ENCODE measurements around the gene ATG101. TPM values are rescaled to one million over a fixed set of nuclear protein-coding genes. Genes with fewer than 3 reads are reported as not detected.
A peak's percentile ranks its signal among the peaks of the same experiment; 100 is the strongest.

ATG101 gene
- total and polyA plus RNA-seq, 4 donors: 12.9 to 31.8 (median 29.4) TPM

- Histone ChIP-seq H3K9ac (ENCODE audit: low read depth in 1 of 2, low read length in 2 of 2) (no peak overlapping the region), H3K4me1 (ENCODE audit: control insufficient read depth in 4 of 4, insufficient read depth in 4 of 4, low read length in 3 of 4) (peaks cover 10 to 49% (median 39%) of the 10 kb centered on the region in 4 donors), H3K27ac (ENCODE audit: low read depth in 1 of 2, low read length in 2 of 2) (no peak overlapping the region), H3K27me3 (ENCODE audit: control insufficient read depth in 4 of 4, insufficient read depth in 4 of 4, low read length in 3 of 4) (no peaks in the 10 kb centered on the region), H3K9me3 (ENCODE audit: control insufficient read depth in 4 of 4, low read length in 3 of 4) (no peaks in the 10 kb centered on the region), H3K36me3 (ENCODE audit: control insufficient read depth in 4 of 4, insufficient read depth in 3 of 4, low read depth in 1 of 4, low read length in 3 of 4) (no peaks in the 10 kb centered on the region), H3K4me3 (ENCODE audit: low read depth in 1 of 3, low read length in 3 of 3) (no peak overlapping the region)
- TF ChIP-seq EGR1 (IDR thresholded peaks at IDR 0.05; ENCODE audit: low read depth in 2 of 2) (no peak), JUND (IDR thresholded peaks at IDR 0.05) (no peak), RAD21 (IDR thresholded peaks at IDR 0.05) (no peak), YY1 (IDR thresholded peaks at IDR 0.05) (no peak), FOXA1 (IDR thresholded peaks at IDR 0.05) (no peak), SP1 (IDR thresholded peaks at IDR 0.05) (no peak), GABPA (IDR thresholded peaks at IDR 0.05 in 1 of 2, conservative IDR thresholded peaks at IDR 0.05 in 1 of 2) (no peak), ZBTB33 (IDR thresholded peaks at IDR 0.05) (no peak), HNF4A (conservative IDR thresholded peaks at IDR 0.05) (no peak), RXRA (IDR thresholded peaks at IDR 0.05) (no peak), TAF1 (conservative IDR thresholded peaks at IDR 0.05) (no peak)
- TF ChIP-seq, protein P1, sequence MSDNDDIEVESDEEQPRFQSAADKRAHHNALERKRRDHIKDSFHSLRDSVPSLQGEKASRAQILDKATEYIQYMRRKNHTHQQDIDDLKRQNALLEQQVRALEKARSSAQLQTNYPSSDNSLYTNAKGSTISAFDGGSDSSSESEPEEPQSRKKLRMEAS (IDR thresholded peaks at IDR 0.05): no peak
- TF ChIP-seq, protein P2, sequence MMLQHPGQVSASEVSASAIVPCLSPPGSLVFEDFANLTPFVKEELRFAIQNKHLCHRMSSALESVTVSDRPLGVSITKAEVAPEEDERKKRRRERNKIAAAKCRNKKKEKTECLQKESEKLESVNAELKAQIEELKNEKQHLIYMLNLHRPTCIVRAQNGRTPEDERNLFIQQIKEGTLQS (IDR thresholded peaks at IDR 0.05): no peak
- WGBS: 74% methylated on average over 19 of the region's 19 CpGs
- no peak for DNase-seq (ENCODE audit: low spot score)
Observed at GRCh38 chr12:52120951-52121823, 51.4 kb downstream of the ATG101 start.

DNA sequence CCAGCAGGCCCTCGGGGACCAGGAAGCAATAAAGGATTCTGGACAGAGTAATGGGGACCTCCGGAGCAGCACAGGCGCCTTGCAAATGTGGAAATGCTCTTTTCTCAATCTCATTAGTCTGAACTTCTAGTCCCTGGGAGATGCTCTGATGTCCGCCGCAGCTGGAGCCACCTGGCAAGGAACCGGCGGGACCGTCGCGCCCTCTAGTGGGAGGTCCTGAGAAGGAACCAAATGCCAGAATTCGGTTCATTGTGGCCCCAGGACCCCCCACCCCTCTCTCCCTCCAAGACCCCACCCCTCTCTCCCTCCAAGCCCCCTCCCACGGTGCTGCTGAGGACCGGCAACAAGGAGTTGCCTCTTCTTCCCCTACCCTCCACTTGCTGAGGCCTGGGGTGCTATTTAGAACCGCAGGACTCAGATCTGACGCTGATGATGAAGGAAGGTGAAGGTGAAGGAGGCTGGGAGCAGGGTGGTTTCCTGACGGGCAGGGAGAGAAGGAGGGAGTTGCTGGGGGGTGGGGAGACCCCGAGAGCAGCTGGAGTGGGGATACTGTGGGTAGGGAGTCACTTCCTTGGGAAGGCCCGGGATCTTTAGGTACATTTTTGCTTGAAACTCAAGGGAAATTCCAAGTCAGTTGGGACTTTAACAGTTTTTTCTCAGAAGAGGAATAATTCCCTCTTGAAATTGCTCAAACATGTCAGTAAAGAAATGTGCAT is 52.2 kb downstream of the ATG101 start:
- Histone ChIP-seq H3K36me3 (ENCODE audit: control insufficient read depth in 4 of 4, insufficient read depth in 3 of 4, low read depth in 1 of 4, low read length in 3 of 4) (no peaks in the 10 kb centered on the region), H3K9ac (ENCODE audit: low read depth in 1 of 2, low read length in 2 of 2) (no peak overlapping the region), H3K4me3 (ENCODE audit: low read depth in 1 of 3, low read length in 3 of 3) (no peak overlapping the region), H3K27ac (ENCODE audit: low read depth in 1 of 2, low read length in 2 of 2) (peak overlapping the region; percentile 6 to 55), H3K27me3 (ENCODE audit: control insufficient read depth in 4 of 4, insufficient read depth in 4 of 4, low read length in 3 of 4) (no peaks in the 10 kb centered on the region), H3K4me1 (ENCODE audit: control insufficient read depth in 4 of 4, insufficient read depth in 4 of 4, low read length in 3 of 4) (peaks cover 10 to 45% (median 36%) of the 10 kb centered on the region in 4 donors), H3K9me3 (ENCODE audit: control insufficient read depth in 4 of 4, low read length in 3 of 4) (no peaks in the 10 kb centered on the region)
- 16% methylated on average over 18 of the region's 18 CpGs for WGBS
- DNase-seq (ENCODE audit: low spot score): peak; percentile 69
- TF ChIP-seq RXRA (IDR thresholded peaks at IDR 0.05) (no peak), RAD21 (IDR thresholded peaks at IDR 0.05) (peak; percentile 75 to 81), GABPA (IDR thresholded peaks at IDR 0.05 in 1 of 2, conservative IDR thresholded peaks at IDR 0.05 in 1 of 2) (no peak), CTCF (IDR thresholded peaks at IDR 0.05; ENCODE audit: low read depth, low read length, missing input control) (peak; percentile 61)
- TF ChIP-seq, protein P2 (IDR thresholded peaks at IDR 0.05): no peak

Measured in liver (tissue), 9 donors.